ENCODE measurements around the gene PRLR. TPM values are rescaled to one million over a fixed set of nuclear protein-coding genes. Genes with fewer than 3 reads are reported as not detected.

The PRLR gene
- total and polyA plus RNA-seq, 2 of the 8 experiments (the other 6 are each of a cell fraction or from before 2014, with no cell fraction given), result 0.53 to 2.5 TPM

DNA sequence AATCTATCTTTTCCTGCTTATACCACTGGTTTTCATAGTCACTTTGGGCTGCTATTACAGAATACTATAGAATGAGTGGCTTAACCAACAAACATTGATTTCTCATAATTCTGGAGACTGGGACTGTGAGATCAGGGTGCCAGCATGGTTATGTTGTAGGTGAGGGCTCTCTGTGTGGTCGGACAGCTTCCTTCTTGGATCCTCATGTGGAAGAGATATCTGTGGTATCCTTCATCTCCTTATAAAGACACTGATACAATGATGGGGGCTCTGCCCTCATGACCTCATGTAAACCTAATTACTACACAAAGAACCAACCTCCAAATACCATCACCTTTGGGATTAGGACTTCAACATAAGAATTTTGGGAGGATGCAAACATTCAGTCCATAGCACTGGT lies 13.9 kb upstream of the PRLR start:
- Histone ChIP-seq H3K23ac (ENCODE audit: insufficient read length) (no peak overlapping the region), H2BK15ac (ENCODE audit: low read length) (no peak overlapping the region), H3K56ac (replicated peaks; ENCODE audit: insufficient read length, low read depth, low read length) (no peak overlapping the region), H2BK12ac (ENCODE audit: low read depth, low read length) (no peak overlapping the region), H3K27me3 (replicated peaks in 1 of 4; ENCODE audit: control insufficient read depth in 3 of 4, extremely low read depth in 1 of 4, insufficient read depth in 3 of 4, low read length in 3 of 4) (no peaks in the 10 kb centered on the region), H3K79me1 (ENCODE audit: low read depth, low read length) (no peaks in the 10 kb centered on the region), H3K4ac (replicated peaks; ENCODE audit: insufficient read length, low read depth, low read length) (no peak overlapping the region), H4K8ac (ENCODE audit: extremely low read depth, insufficient read depth, low read length) (no peak overlapping the region), H3K9ac (replicated peaks in 1 of 4; ENCODE audit: extremely low read depth in 1 of 4, low read depth in 3 of 4, low read length in 3 of 4) (no peak overlapping the region), H3K4me2 (ENCODE audit: insufficient read depth in 1 of 2, low read depth in 2 of 2, low read length in 2 of 2) (no peak overlapping the region), H3K36me3 (ENCODE audit: control insufficient read depth in 2 of 4, insufficient read depth in 4 of 4, low read length in 3 of 4) (no peaks in the 10 kb centered on the region), H3K23me2 (ENCODE audit: low read depth, low read length) (no peaks in the 10 kb centered on the region), H4K91ac (replicated peaks; ENCODE audit: insufficient read length, low read length) (no peak overlapping the region), H4K20me1 (replicated peaks in 1 of 2; ENCODE audit: control insufficient read depth in 1 of 2, insufficient read depth in 2 of 2, low read length in 2 of 2) (no peaks in the 10 kb centered on the region), H3K14ac (ENCODE audit: insufficient read length) (no peak overlapping the region), H2BK5ac (ENCODE audit: low read depth, low read length) (no peak overlapping the region), H2AFZ (ENCODE audit: low read length) (no peak overlapping the region), H3K18ac (ENCODE audit: extremely low read depth, low read length) (no peak overlapping the region), H2BK120ac (replicated peaks; ENCODE audit: low read depth, low read length) (no peak overlapping the region), H3K9me3 (ENCODE audit: insufficient read depth in 2 of 2, low read depth in 1 of 2, low read length in 1 of 2) (no peaks in the 10 kb centered on the region), H3K79me2 (ENCODE audit: control insufficient read depth in 1 of 2, insufficient read depth in 2 of 2, low read length in 2 of 2) (no peaks in the 10 kb centered on the region), H2BK20ac (ENCODE audit: low read length) (no peak overlapping the region), H3K27ac (ENCODE audit: low read depth, low read length) (no peak overlapping the region), H4K5ac (ENCODE audit: insufficient read length, low read depth, low read length) (no peak overlapping the region), H3K4me3 (ENCODE audit: extremely low read depth in 1 of 4, insufficient read depth in 2 of 4, low read depth in 3 of 4, low read length in 4 of 4) (no peak overlapping the region), H2AK5ac (ENCODE audit: low read depth, low read length) (no peak overlapping the region), H3K4me1 (replicated peaks in 1 of 4; ENCODE audit: control insufficient read depth in 3 of 4, insufficient read depth in 4 of 4, low read length in 3 of 4) (peaks cover 0 to 4% (median under 1%) of the 10 kb centered on the region in 4 experiments; a peak in 2 of 7 replicates)
- TF ChIP-seq TEAD4 (IDR thresholded peaks at IDR 0.05; ENCODE audit: low read depth, low read length), result no peak
- ChIA-PET CTCF (ENCODE audit: partially characterized antibody) (interaction anchor here (1.1 to 1.2 kb wide), 2 partner anchors 94 to 192 kb away, joined by 3 read pairs; no protein-coding TSS in a partner anchor), POLR2A (ENCODE audit: partially characterized antibody) (no interaction called here)
- 94% methylated on average over 1 of the region's 1 CpG; no CpG with 5 or more reads in 1 of the 2 experiments for WGBS, 2 experiments (ENCODE audit: extremely low coverage in 1 of 2, insufficient coverage in 1 of 2, insufficient read length in 1 of 2, insufficient replicate concordance in 2 of 2, low coverage in 1 of 2, low lambda C conversion rate in 2 of 2, missing lambda C conversion rate in 1 of 2)
- no peak for DNase-seq (ENCODE audit: low read depth in 1 of 2, low spot score in 2 of 2)
- FAIRE-seq, result no peak
